HepG2 (cell line): ENCODE measurements around the gene AKR1A1. TPM values are rescaled to one million over a fixed set of nuclear protein-coding genes. Genes with fewer than 3 reads are reported as not detected.
A peak's percentile ranks its signal among the peaks of the same experiment; 100 is the strongest.

Experiments
- FOXA3 ChIP-seq: IDR thresholded peaks from 2 replicates; pipeline ENCODE4 v1.6.1; 2016; ENCODE audit warnings: missing genetic modification reagents, missing compliant biosample characterization
- HMG20A ChIP-seq: IDR thresholded peaks from 2 replicates; pipeline ENCODE4 v1.6.1; 2016; ENCODE audit warnings: borderline replicate concordance
- HMGXB4 ChIP-seq, 2 experiments: sonication (generic) in 1 of 2; formaldehyde crosslinking in 1 of 2; IDR thresholded peaks; 2 replicates each; pipeline versions ENCODE4 v1.4.0 to v1.6.1; 2018 to 2020; ENCODE audit warnings: missing genetic modification reagents in 2 of 2, borderline replicate concordance in 1 of 2, low read depth in 1 of 2, mild to moderate bottlenecking in 1 of 2, missing biosample characterization in 1 of 2
- KMT2B ChIP-seq: IDR thresholded peaks from 2 replicates; pipeline ENCODE4 v1.6.1; 2016; ENCODE audit warnings: missing genetic modification reagents, missing compliant biosample characterization
- NCOA5 ChIP-seq: sonication (generic); formaldehyde crosslinking; IDR thresholded peaks from 2 replicates; pipeline ENCODE4 v1.4.0; 2020; ENCODE audit warnings: missing genetic modification reagents
- PHF21A ChIP-seq: sonication (generic); formaldehyde crosslinking; IDR thresholded peaks from 2 replicates; pipeline ENCODE4 v1.5.0; 2020; ENCODE audit warnings: mild to moderate bottlenecking, missing genetic modification reagents
- RFX5 ChIP-seq: IDR thresholded peaks from 2 replicates; pipeline ENCODE4 v1.6.1; 2011; ENCODE audit warnings: low read depth, low read length, improper control_type of control experiment
- SAFB2 ChIP-seq: sonication (generic); formaldehyde crosslinking; IDR thresholded peaks from 2 replicates; pipeline ENCODE4 v1.5.1; 2020; ENCODE audit warnings: missing genetic modification reagents, low read depth, mild to moderate bottlenecking, borderline replicate concordance
- SIX4 ChIP-seq: sonication (generic); formaldehyde crosslinking; IDR thresholded peaks from 2 replicates; pipeline ENCODE4 v1.4.0; 2020; ENCODE audit warnings: missing genetic modification reagents
- TBX3 ChIP-seq: fragments of 450-650 bp; IDR thresholded peaks from 2 replicates; pipeline ENCODE4 v1.6.1; 2017; ENCODE audit warnings: antibody characterized with exemption, mild to moderate bottlenecking, inconsistent platforms, borderline replicate concordance
- ZBTB7A ChIP-seq: sonication (generic); formaldehyde crosslinking; IDR thresholded peaks from 2 replicates; pipeline ENCODE4 v1.8.0; 2022; ENCODE audit warnings: mild to moderate bottlenecking, missing genetic modification reagents
- ZFP1 ChIP-seq: IDR thresholded peaks from 2 replicates; pipeline ENCODE4 v1.6.1; 2016
- ZNF136 ChIP-seq: sonication (generic); formaldehyde crosslinking; IDR thresholded peaks from 2 replicates; pipeline ENCODE4 v1.8.1; 2022; ENCODE audit warnings: low read depth, mild to moderate bottlenecking, moderate library complexity, missing genetic modification reagents
- ZNF180 ChIP-seq: sonication (generic); formaldehyde crosslinking; IDR thresholded peaks from 2 replicates; pipeline ENCODE4 v1.4.0; 2020; ENCODE audit warnings: low read depth, missing genetic modification reagents, borderline replicate concordance
- ZNF318 ChIP-seq: sonication (generic); formaldehyde crosslinking; IDR thresholded peaks from 2 replicates; pipeline ENCODE4 v1.4.0; 2020; ENCODE audit warnings: mild to moderate bottlenecking, missing genetic modification reagents
- ZNF432 ChIP-seq: sonication (generic); formaldehyde crosslinking; IDR thresholded peaks from 2 replicates; pipeline ENCODE4 v1.5.0; 2020; ENCODE audit warnings: missing genetic modification reagents, mild to moderate bottlenecking, borderline replicate concordance
- ZNF546 ChIP-seq: sonication (generic); formaldehyde crosslinking; conservative IDR thresholded peaks from 2 replicates; pipeline ENCODE4 v1.8.1; 2023; ENCODE audit warnings: mild to moderate bottlenecking, missing genetic modification reagents
- ZNF552 ChIP-seq: sonication (generic); formaldehyde crosslinking; IDR thresholded peaks from 2 replicates; pipeline ENCODE4 v1.9.0; 2022; ENCODE audit warnings: missing genetic modification reagents, mild to moderate bottlenecking, borderline replicate concordance
- polyA plus RNA-seq, 8 experiments: library from polyadenylated mRNA; depleted of rRNA in 3 of 8; stranded (reverse) in 7 of 8; unstranded in 1 of 8; fragments of >200 nt; fragmentation: Illumina TruSeq in 4 of 8; extraction: Trizol in 4 of 8; gene quantifications; 2 replicates each; pipeline versions ENCODE4 v1.2.1 to v1.2.3, GENCODE V29; 2011 to 2016; ENCODE audit warnings: low read depth in 4 of 8, missing spikeins in 1 of 8, mixed read lengths in 1 of 8; ENCODE audit not compliant: insufficient read depth in 1 of 8
- total RNA-seq, 5 experiments: library from RNA; depleted of rRNA; stranded (reverse); fragments of >200 nt; fragmentation: Illumina TruSeq; extraction: Trizol; gene quantifications; 2 replicates each; pipeline ENCODE4 v1.2.3, GENCODE V29; 2016; ENCODE audit warnings: low read depth in 1 of 5

AKR1A1 gene
- total and polyA plus RNA-seq, 2 of the 13 experiments (the other 11 are each of a cell fraction or from before 2014, with no cell fraction given), result 181 to 217 TPM

GRCh38 chr1:45542591-45542990 lies 8.0 kb upstream of the AKR1A1 start (continued):
- TF ChIP-seq HMGXB4 (CRISPR knock-in tag; IDR thresholded peaks at IDR 0.05; ENCODE audit: borderline replicate concordance in 1 of 2, low read depth in 1 of 2) (peak in 1 of 2 experiments; percentile 19; a peak in 1 of 4 replicates), KMT2B (0 out of 2 replicates have a peak, but pooled peaks have one; percentile 33), ZNF432 (no peak), FOXA3 (peak; percentile 72), SIX4 (0 out of 2 replicates have a peak, but pooled peaks have one; percentile 30), TBX3 (no peak), SAFB2 (CRISPR knock-in tag) (no peak), ZNF552 (CRISPR knock-in tag) (no peak), NCOA5 (no peak), ZBTB7A (CRISPR knock-in tag) (no peak), ZNF546 (CRISPR knock-in tag) (no peak), ZFP1 (CRISPR knock-in tag) (0 out of 2 replicates have a peak, but pooled peaks have one; percentile 39), PHF21A (peak; percentile 78), RFX5 (no peak), ZNF180 (CRISPR knock-in tag) (no peak), HMG20A (peak; percentile 83), ZNF318 (CRISPR knock-in tag) (no peak), ZNF136 (no peak)
